ENCODE measurements around the gene DLL1. TPM values are rescaled to one million over a fixed set of nuclear protein-coding genes. Genes with fewer than 3 reads are reported as not detected.
"Not testable (repeated sequence)": the region's sequence is repeated elsewhere in the genome, so short reads cannot be mapped to it uniquely, and the experiment has no call there.

Gene DLL1
- total RNA-seq (2014; rRNA removed; shearing (Covaris generic); ENCODE audit: low replicate concordance): 0.18 and 0.26 TPM in 2 replicates

GRCh38 chr6:170290296-170291128, at the start of gene DLL1:
DLL1 (minus strand) TSS chr6:170291078; CDS start chr6:170290139, 939 bp downstream.
- peak; percentile 55 for DNase-seq
- H3K27me3 ChIP-seq (ENCODE audit: low read length): no peaks in the 10 kb centered on the region

GRCh38 chr6:170335199-170335598, 44.3 kb upstream of the DLL1 start:
- not testable (repeated sequence) for H3K9me3 ChIP-seq (ENCODE audit: low read length); H4K20me1 ChIP-seq (ENCODE audit: insufficient read depth, low read depth, low read length); H3K27ac ChIP-seq (ENCODE audit: low read length); H3K9ac ChIP-seq (ENCODE audit: low read length); H2AFZ ChIP-seq (ENCODE audit: low read length); H3K4me1 ChIP-seq (ENCODE audit: low read length); H3K4me3 ChIP-seq (ENCODE audit: low read length); DNase-seq; H3K4me2 ChIP-seq (ENCODE audit: low read depth, low read length, poor library complexity, severe bottlenecking); H3K27me3 ChIP-seq (ENCODE audit: low read length); H3K9me2 ChIP-seq (replicated peaks; ENCODE audit: insufficient read depth, low read length)
- H3K79me2 ChIP-seq (ENCODE audit: low read length): peaks cover 81% of the 10 kb centered on the region
- H3K36me3 ChIP-seq (ENCODE audit: insufficient read depth, low read length): peaks cover 23% of the 10 kb centered on the region

More at GRCh38 chr6:170290296-170291128, at the start of gene DLL1:
- H3K27ac ChIP-seq (ENCODE audit: low read length): no peak within 1 kb of the TSS
- no peaks in the 10 kb centered on the region for H3K79me2 ChIP-seq (ENCODE audit: low read length)
- H2AFZ ChIP-seq (ENCODE audit: low read length): peak within 1 kb of the TSS; percentile 7; the same call in 1 of the 2 replicates
- no peaks in the 10 kb centered on the region for H3K36me3 ChIP-seq (ENCODE audit: insufficient read depth, low read length)
- H3K4me3 ChIP-seq (ENCODE audit: low read length): peak within 1 kb of the TSS; percentile 69
- peaks cover 22% of the 10 kb centered on the region for H3K4me1 ChIP-seq (ENCODE audit: low read length)
- H3K9ac ChIP-seq (ENCODE audit: low read length): peak within 1 kb of the TSS; percentile 60
- peak within 1 kb of the TSS; percentile 80 for H3K4me2 ChIP-seq (ENCODE audit: low read depth, low read length, poor library complexity, severe bottlenecking)
- no peaks in the 10 kb centered on the region for H3K9me3 ChIP-seq (ENCODE audit: low read length)
- no peaks in the 10 kb centered on the region for H3K9me2 ChIP-seq (replicated peaks; ENCODE audit: insufficient read depth, low read length)
- peaks cover 7% of the 10 kb centered on the region for H4K20me1 ChIP-seq (ENCODE audit: insufficient read depth, low read depth, low read length)

GRCh38 chr6:170329321-170329720, 38.4 kb upstream of the DLL1 start:
- Histone ChIP-seq H3K36me3 (ENCODE audit: insufficient read depth, low read length) (peaks cover 43% of the 10 kb centered on the region), H3K9me3 (ENCODE audit: low read length) (no peaks in the 10 kb centered on the region), H4K20me1 (ENCODE audit: insufficient read depth, low read depth, low read length) (no peaks in the 10 kb centered on the region), H3K4me3 (ENCODE audit: low read length) (no peak overlapping the region), H3K27me3 (ENCODE audit: low read length) (no peaks in the 10 kb centered on the region), H3K4me1 (ENCODE audit: low read length) (no peaks in the 10 kb centered on the region), H3K9ac (ENCODE audit: low read length) (no peak overlapping the region), H2AFZ (ENCODE audit: low read length) (no peak overlapping the region), H3K4me2 (ENCODE audit: low read depth, low read length, poor library complexity, severe bottlenecking) (no peak overlapping the region), H3K79me2 (ENCODE audit: low read length) (peaks cover 70% of the 10 kb centered on the region), H3K9me2 (replicated peaks; ENCODE audit: insufficient read depth, low read length) (no peaks in the 10 kb centered on the region), H3K27ac (ENCODE audit: low read length) (no peak overlapping the region)
- no peak for DNase-seq

- no peak for DNase-seq
- Histone ChIP-seq H3K27me3 (ENCODE audit: low read length) (no peaks in the 10 kb centered on the region), H3K4me1 (ENCODE audit: low read length) (peaks cover 21% of the 10 kb centered on the region), H3K9me3 (ENCODE audit: low read length) (no peaks in the 10 kb centered on the region), H3K9ac (ENCODE audit: low read length) (no peak overlapping the region), H3K79me2 (ENCODE audit: low read length) (peaks cover 99% of the 10 kb centered on the region), H3K4me2 (ENCODE audit: low read depth, low read length, poor library complexity, severe bottlenecking) (no peak overlapping the region), H4K20me1 (ENCODE audit: insufficient read depth, low read depth, low read length) (peaks cover 22% of the 10 kb centered on the region), H2AFZ (ENCODE audit: low read length) (no peak overlapping the region), H3K4me3 (ENCODE audit: low read length) (no peak overlapping the region), H3K9me2 (replicated peaks; ENCODE audit: insufficient read depth, low read length) (no peaks in the 10 kb centered on the region), H3K36me3 (ENCODE audit: insufficient read depth, low read length) (peaks cover 32% of the 10 kb centered on the region), H3K27ac (ENCODE audit: low read length) (no peak overlapping the region)
Measured at GRCh38 chr6:170317718-170318117, 26.8 kb upstream of the DLL1 start.

GRCh38 chr6:170317076-170317475, 26.2 kb upstream of the DLL1 start:
- Histone ChIP-seq H3K27ac (ENCODE audit: low read length) (no peak overlapping the region), H4K20me1 (ENCODE audit: insufficient read depth, low read depth, low read length) (peaks cover 25% of the 10 kb centered on the region), H3K79me2 (ENCODE audit: low read length) (peaks cover 99% of the 10 kb centered on the region), H2AFZ (ENCODE audit: low read length) (no peak overlapping the region), H3K4me3 (ENCODE audit: low read length) (no peak overlapping the region), H3K9me3 (ENCODE audit: low read length) (no peaks in the 10 kb centered on the region), H3K9me2 (replicated peaks; ENCODE audit: insufficient read depth, low read length) (no peaks in the 10 kb centered on the region), H3K27me3 (ENCODE audit: low read length) (no peaks in the 10 kb centered on the region), H3K4me2 (ENCODE audit: low read depth, low read length, poor library complexity, severe bottlenecking) (no peak overlapping the region), H3K36me3 (ENCODE audit: insufficient read depth, low read length) (peaks cover 26% of the 10 kb centered on the region; the same call in 1 of the 2 replicates), H3K9ac (ENCODE audit: low read length) (no peak overlapping the region), H3K4me1 (ENCODE audit: low read length) (peaks cover 21% of the 10 kb centered on the region)
- no peak for DNase-seq

- DNase-seq: no peak
- Histone ChIP-seq H3K4me1 (ENCODE audit: low read length) (peaks cover 24% of the 10 kb centered on the region), H3K79me2 (ENCODE audit: low read length) (peaks cover 100% of the 10 kb centered on the region), H3K4me3 (ENCODE audit: low read length) (no peak overlapping the region), H3K27ac (ENCODE audit: low read length) (no peak overlapping the region), H3K9me2 (replicated peaks; ENCODE audit: insufficient read depth, low read length) (no peaks in the 10 kb centered on the region), H3K9ac (ENCODE audit: low read length) (no peak overlapping the region), H4K20me1 (ENCODE audit: insufficient read depth, low read depth, low read length) (peaks cover 25% of the 10 kb centered on the region), H3K36me3 (ENCODE audit: insufficient read depth, low read length) (peaks cover 25% of the 10 kb centered on the region; the same call in 1 of the 2 replicates), H3K27me3 (ENCODE audit: low read length) (no peaks in the 10 kb centered on the region), H3K4me2 (ENCODE audit: low read depth, low read length, poor library complexity, severe bottlenecking) (no peak overlapping the region), H2AFZ (ENCODE audit: low read length) (no peak overlapping the region), H3K9me3 (ENCODE audit: low read length) (no peaks in the 10 kb centered on the region)
Measured at GRCh38 chr6:170316071-170316470, 25.2 kb upstream of the DLL1 start.

GRCh38 chr6:170314983-170315382, 24.1 kb upstream of the DLL1 start:
- Histone ChIP-seq H4K20me1 (ENCODE audit: insufficient read depth, low read depth, low read length) (peaks cover 25% of the 10 kb centered on the region), H2AFZ (ENCODE audit: low read length) (no peak overlapping the region), H3K4me2 (ENCODE audit: low read depth, low read length, poor library complexity, severe bottlenecking) (no peak overlapping the region), H3K4me1 (ENCODE audit: low read length) (peaks cover 26% of the 10 kb centered on the region), H3K36me3 (ENCODE audit: insufficient read depth, low read length) (peaks cover 25% of the 10 kb centered on the region; the same call in 1 of the 2 replicates), H3K9me2 (replicated peaks; ENCODE audit: insufficient read depth, low read length) (no peaks in the 10 kb centered on the region), H3K4me3 (ENCODE audit: low read length) (no peak overlapping the region), H3K9me3 (ENCODE audit: low read length) (no peaks in the 10 kb centered on the region), H3K9ac (ENCODE audit: low read length) (no peak overlapping the region), H3K27me3 (ENCODE audit: low read length) (no peaks in the 10 kb centered on the region), H3K27ac (ENCODE audit: low read length) (no peak overlapping the region), H3K79me2 (ENCODE audit: low read length) (peaks cover 100% of the 10 kb centered on the region)
- DNase-seq: no peak

GRCh38 chr6:170313716-170314295, 22.9 kb upstream of the DLL1 start:
- Histone ChIP-seq H3K27ac (ENCODE audit: low read length) (no peak overlapping the region), H3K9me2 (replicated peaks; ENCODE audit: insufficient read depth, low read length) (no peaks in the 10 kb centered on the region), H3K9ac (ENCODE audit: low read length) (no peak overlapping the region), H3K4me3 (ENCODE audit: low read length) (no peak overlapping the region), H3K9me3 (ENCODE audit: low read length) (no peaks in the 10 kb centered on the region), H3K4me2 (ENCODE audit: low read depth, low read length, poor library complexity, severe bottlenecking) (no peak overlapping the region), H2AFZ (ENCODE audit: low read length) (no peak overlapping the region), H3K27me3 (ENCODE audit: low read length) (no peaks in the 10 kb centered on the region), H4K20me1 (ENCODE audit: insufficient read depth, low read depth, low read length) (peaks cover 25% of the 10 kb centered on the region), H3K36me3 (ENCODE audit: insufficient read depth, low read length) (peaks cover 22% of the 10 kb centered on the region; the same call in 1 of the 2 replicates), H3K79me2 (ENCODE audit: low read length) (peaks cover 100% of the 10 kb centered on the region), H3K4me1 (ENCODE audit: low read length) (peaks cover 38% of the 10 kb centered on the region)
- no peak for DNase-seq
